ENCODE data around the gene NOB1.

NOB1 gene

GRCh38 chr16:69721441-69721957 is 33.2 kb downstream of the NOB1 start:
- no peak for DNase-seq (ENCODE audit: low spot score)
- peaks cover 21% of the 10 kb centered on the region for H3K4me1 Mint-ChIP-seq (ENCODE audit: low read depth)
- no peak overlapping the region for H3K4me3 Mint-ChIP-seq
- no peaks in the 10 kb centered on the region for H3K27me3 Mint-ChIP-seq (ENCODE audit: low read depth)
- no peaks in the 10 kb centered on the region for H3K9me3 Mint-ChIP-seq
- peaks cover 11% of the 10 kb centered on the region for H3K36me3 Mint-ChIP-seq (ENCODE audit: low read depth)
- no peak overlapping the region for H3K27ac Mint-ChIP-seq

GRCh38 chr16:69720822-69721430 is 33.8 kb downstream of the NOB1 start:
- DNase-seq (ENCODE audit: low spot score), result no peak
- Mint-ChIP-seq H3K4me3 (no peak overlapping the region), H3K9me3 (no peaks in the 10 kb centered on the region), H3K4me1 (ENCODE audit: low read depth) (peaks cover 20% of the 10 kb centered on the region), H3K27me3 (ENCODE audit: low read depth) (no peaks in the 10 kb centered on the region), H3K27ac (no peak overlapping the region), H3K36me3 (ENCODE audit: low read depth) (peaks cover 11% of the 10 kb centered on the region)

GRCh38 chr16:69718111-69718764 is 36.5 kb downstream of the NOB1 start:
- H3K36me3 Mint-ChIP-seq (ENCODE audit: low read depth), result peaks cover 16% of the 10 kb centered on the region
- no peaks in the 10 kb centered on the region for H3K27me3 Mint-ChIP-seq (ENCODE audit: low read depth)
- no peaks in the 10 kb centered on the region for H3K9me3 Mint-ChIP-seq
- no peak for DNase-seq (ENCODE audit: low spot score)
- H3K27ac Mint-ChIP-seq, result no peak overlapping the region
- H3K4me3 Mint-ChIP-seq, result no peak overlapping the region
- peaks cover 4% of the 10 kb centered on the region for H3K4me1 Mint-ChIP-seq (ENCODE audit: low read depth)

- no peaks in the 10 kb centered on the region for H3K9me3 Mint-ChIP-seq
- no peak overlapping the region for H3K4me3 Mint-ChIP-seq
- no peaks in the 10 kb centered on the region for H3K27me3 Mint-ChIP-seq (ENCODE audit: low read depth)
- H3K36me3 Mint-ChIP-seq (ENCODE audit: low read depth), result peaks cover 17% of the 10 kb centered on the region
- no peak for DNase-seq (ENCODE audit: low spot score)
- H3K27ac Mint-ChIP-seq, result no peak overlapping the region
- no peaks in the 10 kb centered on the region for H3K4me1 Mint-ChIP-seq (ENCODE audit: low read depth)
Measured at GRCh38 chr16:69717066-69717465, 37.7 kb downstream of the NOB1 start.

GRCh38 chr16:69712914-69713581 is 41.7 kb downstream of the NOB1 start:
- Mint-ChIP-seq H3K27me3 (ENCODE audit: low read depth) (no peaks in the 10 kb centered on the region), H3K4me1 (ENCODE audit: low read depth) (peaks cover 3% of the 10 kb centered on the region), H3K4me3 (no peak overlapping the region), H3K27ac (no peak overlapping the region), H3K36me3 (ENCODE audit: low read depth) (peaks cover 15% of the 10 kb centered on the region), H3K9me3 (no peaks in the 10 kb centered on the region)
- no peak for DNase-seq (ENCODE audit: low spot score)

- H3K4me1 Mint-ChIP-seq (ENCODE audit: low read depth), result peaks cover 3% of the 10 kb centered on the region
- no peaks in the 10 kb centered on the region for H3K27me3 Mint-ChIP-seq (ENCODE audit: low read depth)
- no peak overlapping the region for H3K27ac Mint-ChIP-seq
- no peak overlapping the region for H3K4me3 Mint-ChIP-seq
- no peak for DNase-seq (ENCODE audit: low spot score)
- H3K36me3 Mint-ChIP-seq (ENCODE audit: low read depth), result peaks cover 15% of the 10 kb centered on the region
- no peaks in the 10 kb centered on the region for H3K9me3 Mint-ChIP-seq
Measured at GRCh38 chr16:69712277-69712676, 42.4 kb downstream of the NOB1 start.

- peaks cover 15% of the 10 kb centered on the region for H3K36me3 Mint-ChIP-seq (ENCODE audit: low read depth)
- H3K9me3 Mint-ChIP-seq, result no peaks in the 10 kb centered on the region
- no peak for DNase-seq (ENCODE audit: low spot score)
Measured at GRCh38 chr16:69711115-69711740, 43.5 kb downstream of the NOB1 start.

GRCh38 chr16:69709456-69710084 is 45.2 kb downstream of the NOB1 start:
- no peak overlapping the region for H3K4me3 Mint-ChIP-seq
- H3K27me3 Mint-ChIP-seq (ENCODE audit: low read depth), result no peaks in the 10 kb centered on the region
- H3K9me3 Mint-ChIP-seq, result no peaks in the 10 kb centered on the region
- peaks cover 12% of the 10 kb centered on the region for H3K36me3 Mint-ChIP-seq (ENCODE audit: low read depth)
- no peak overlapping the region for H3K27ac Mint-ChIP-seq
- DNase-seq (ENCODE audit: low spot score), result no peak
- peaks cover 3% of the 10 kb centered on the region for H3K4me1 Mint-ChIP-seq (ENCODE audit: low read depth)

More at GRCh38 chr16:69711115-69711740, 43.5 kb downstream of the NOB1 start:
- H3K4me1 Mint-ChIP-seq (ENCODE audit: low read depth), result peaks cover 3% of the 10 kb centered on the region
- H3K27me3 Mint-ChIP-seq (ENCODE audit: low read depth), result no peaks in the 10 kb centered on the region
- H3K27ac Mint-ChIP-seq, result no peak overlapping the region
- H3K4me3 Mint-ChIP-seq, result no peak overlapping the region

GRCh38 chr16:69707920-69708683 is 46.6 kb downstream of the NOB1 start:
- peak overlapping the region; percentile 28 for H3K27ac Mint-ChIP-seq
- peaks cover 3% of the 10 kb centered on the region for H3K4me1 Mint-ChIP-seq (ENCODE audit: low read depth)
- H3K9me3 Mint-ChIP-seq, result no peaks in the 10 kb centered on the region
- DNase-seq (ENCODE audit: low spot score), result no peak
- H3K4me3 Mint-ChIP-seq, result no peak overlapping the region
- no peaks in the 10 kb centered on the region for H3K27me3 Mint-ChIP-seq (ENCODE audit: low read depth)
- H3K36me3 Mint-ChIP-seq (ENCODE audit: low read depth), result peaks cover 14% of the 10 kb centered on the region

GRCh38 chr16:69706975-69707340 is 47.8 kb downstream of the NOB1 start:
- no peak for DNase-seq (ENCODE audit: low spot score)
- Mint-ChIP-seq H3K4me3 (no peak overlapping the region), H3K27me3 (ENCODE audit: low read depth) (no peaks in the 10 kb centered on the region), H3K4me1 (ENCODE audit: low read depth) (peaks cover 3% of the 10 kb centered on the region), H3K36me3 (ENCODE audit: low read depth) (peaks cover 14% of the 10 kb centered on the region), H3K27ac (peak overlapping the region; percentile 49), H3K9me3 (no peaks in the 10 kb centered on the region)

GRCh38 chr16:69706256-69706974 is 48.3 kb downstream of the NOB1 start:
- H3K27ac Mint-ChIP-seq, result peak overlapping the region; percentile 49
- H3K36me3 Mint-ChIP-seq (ENCODE audit: low read depth), result peaks cover 14% of the 10 kb centered on the region
- H3K4me1 Mint-ChIP-seq (ENCODE audit: low read depth), result peaks cover 3% of the 10 kb centered on the region
- H3K4me3 Mint-ChIP-seq, result no peak overlapping the region
- H3K9me3 Mint-ChIP-seq, result no peaks in the 10 kb centered on the region
- H3K27me3 Mint-ChIP-seq (ENCODE audit: low read depth), result no peaks in the 10 kb centered on the region
- no peak for DNase-seq (ENCODE audit: low spot score)

GRCh38 chr16:69703638-69704037 is 51.1 kb downstream of the NOB1 start:
- no peak for DNase-seq (ENCODE audit: low spot score)
- H3K4me3 Mint-ChIP-seq, result no peak overlapping the region
- H3K27ac Mint-ChIP-seq, result no peak overlapping the region
- no peaks in the 10 kb centered on the region for H3K9me3 Mint-ChIP-seq
- H3K4me1 Mint-ChIP-seq (ENCODE audit: low read depth), result no peaks in the 10 kb centered on the region
- H3K36me3 Mint-ChIP-seq (ENCODE audit: low read depth), result peaks cover 18% of the 10 kb centered on the region
- no peaks in the 10 kb centered on the region for H3K27me3 Mint-ChIP-seq (ENCODE audit: low read depth)

GRCh38 chr16:69701866-69702265 is 52.9 kb downstream of the NOB1 start:
- H3K36me3 Mint-ChIP-seq (ENCODE audit: low read depth), result peaks cover 14% of the 10 kb centered on the region
- no peaks in the 10 kb centered on the region for H3K27me3 Mint-ChIP-seq (ENCODE audit: low read depth)
- no peak for DNase-seq (ENCODE audit: low spot score)
- H3K4me3 Mint-ChIP-seq, result no peak overlapping the region
- no peak overlapping the region for H3K27ac Mint-ChIP-seq
- no peaks in the 10 kb centered on the region for H3K9me3 Mint-ChIP-seq
- H3K4me1 Mint-ChIP-seq (ENCODE audit: low read depth), result no peaks in the 10 kb centered on the region
